ENCODE measurements around the gene PSMG3. TPM values are rescaled to one million over a fixed set of nuclear protein-coding genes. Genes with fewer than 3 reads are reported as not detected.

Gene PSMG3
- total RNA-seq, 1 experiment from 2014 or later: 63.0 TPM

DNA sequence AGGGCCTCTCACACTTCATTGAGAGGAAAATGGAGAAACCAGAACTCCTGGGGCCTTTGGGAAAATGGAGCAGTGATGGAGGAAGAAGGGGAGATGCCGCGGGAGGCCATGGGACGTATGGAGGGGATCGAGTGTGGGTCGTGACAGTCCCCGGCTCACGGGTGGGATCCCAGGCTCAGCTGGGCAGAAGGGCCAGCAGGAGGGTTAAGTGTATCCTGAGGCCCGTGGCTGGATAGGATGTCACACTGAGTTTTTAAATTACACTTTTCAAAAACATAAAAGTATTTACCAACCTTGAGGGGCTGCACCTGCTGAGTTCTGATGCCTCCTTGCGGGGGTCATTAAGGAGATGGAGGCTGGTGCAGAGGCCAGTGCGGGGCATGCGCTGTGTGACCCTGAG, 28.0 kb upstream of the PSMG3 start:
- no peak overlapping the region for H2AFZ ChIP-seq (ENCODE audit: low read length)
- H3K18ac ChIP-seq (ENCODE audit: insufficient read length, low read depth, low read length): no peak overlapping the region
- H3K9me3 Mint-ChIP-seq: no peaks in the 10 kb centered on the region
- no peaks in the 10 kb centered on the region for H3K23me2 ChIP-seq (ENCODE audit: insufficient read length, low read depth, low read length, poor library complexity, severe bottlenecking)
- no peak overlapping the region for H3K4ac ChIP-seq (ENCODE audit: low read depth, low read length)
- H3K4me1 Mint-ChIP-seq: peaks cover under 1 to 8% of the 10 kb centered on the region in 2 experiments; a peak in 3 of 4 replicates
- H2BK12ac ChIP-seq (ENCODE audit: insufficient read length, low read depth, low read length): no peak overlapping the region
- no peak overlapping the region for H3K4me2 ChIP-seq (ENCODE audit: insufficient read depth, insufficient read length, low read length)
- no peaks in the 10 kb centered on the region for H3K79me1 ChIP-seq (ENCODE audit: insufficient read depth, low read depth, low read length, poor library complexity, severe bottlenecking)
- no peak overlapping the region for H3K4me3 Mint-ChIP-seq
- H4K5ac ChIP-seq (ENCODE audit: insufficient read length, low read depth, low read length): no peak overlapping the region
- DNase-seq: no peak
- H3K23ac ChIP-seq (ENCODE audit: insufficient read length, low read depth, low read length): no peak overlapping the region
- no peaks in the 10 kb centered on the region for H3K9me3 ChIP-seq (ENCODE audit: control insufficient read depth, low read depth, low read length)
- no peak overlapping the region for H3K27ac ChIP-seq (ENCODE audit: insufficient read length, low read depth, low read length)
- no peak overlapping the region for H3K9ac ChIP-seq (ENCODE audit: extremely low read depth, insufficient read length, low read length)
- H2BK15ac ChIP-seq (ENCODE audit: low read depth, low read length): no peak overlapping the region
- H3K14ac ChIP-seq (ENCODE audit: insufficient read depth, low read length): no peak overlapping the region
- TF ChIP-seq, protein P1, sequence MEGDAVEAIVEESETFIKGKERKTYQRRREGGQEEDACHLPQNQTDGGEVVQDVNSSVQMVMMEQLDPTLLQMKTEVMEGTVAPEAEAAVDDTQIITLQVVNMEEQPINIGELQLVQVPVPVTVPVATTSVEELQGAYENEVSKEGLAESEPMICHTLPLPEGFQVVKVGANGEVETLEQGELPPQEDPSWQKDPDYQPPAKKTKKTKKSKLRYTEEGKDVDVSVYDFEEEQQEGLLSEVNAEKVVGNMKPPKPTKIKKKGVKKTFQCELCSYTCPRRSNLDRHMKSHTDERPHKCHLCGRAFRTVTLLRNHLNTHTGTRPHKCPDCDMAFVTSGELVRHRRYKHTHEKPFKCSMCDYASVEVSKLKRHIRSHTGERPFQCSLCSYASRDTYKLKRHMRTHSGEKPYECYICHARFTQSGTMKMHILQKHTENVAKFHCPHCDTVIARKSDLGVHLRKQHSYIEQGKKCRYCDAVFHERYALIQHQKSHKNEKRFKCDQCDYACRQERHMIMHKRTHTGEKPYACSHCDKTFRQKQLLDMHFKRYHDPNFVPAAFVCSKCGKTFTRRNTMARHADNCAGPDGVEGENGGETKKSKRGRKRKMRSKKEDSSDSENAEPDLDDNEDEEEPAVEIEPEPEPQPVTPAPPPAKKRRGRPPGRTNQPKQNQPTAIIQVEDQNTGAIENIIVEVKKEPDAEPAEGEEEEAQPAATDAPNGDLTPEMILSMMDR (conservative IDR thresholded peaks at IDR 0.05): no peak
- no CpG with 5 or more reads among the region's 11 CpGs for WGBS (ENCODE audit: extremely low coverage, insufficient read length, low lambda C conversion rate)
- no peak overlapping the region for H3K56ac ChIP-seq (ENCODE audit: insufficient read length, low read depth, low read length)
- H2BK20ac ChIP-seq (ENCODE audit: low read depth, low read length, poor library complexity, severe bottlenecking): no peak overlapping the region
- no peak overlapping the region for H2BK120ac ChIP-seq (ENCODE audit: low read depth, low read length, poor library complexity, severe bottlenecking)
- H3K79me2 ChIP-seq (ENCODE audit: insufficient read depth, low read length): no peaks in the 10 kb centered on the region
- H4K91ac ChIP-seq (ENCODE audit: insufficient read length, low read depth, low read length): no peak overlapping the region
- H3K27me3 ChIP-seq (ENCODE audit: insufficient read depth, low read length): no peaks in the 10 kb centered on the region
- no peak overlapping the region for H2BK5ac ChIP-seq (ENCODE audit: insufficient read length, low read length)
- peaks cover 8% of the 10 kb centered on the region for H3K27me3 Mint-ChIP-seq (ENCODE audit: low read depth)
- H4K8ac ChIP-seq (replicated peaks; ENCODE audit: insufficient read length, low read depth, low read length): no peak overlapping the region
- no peaks in the 10 kb centered on the region for H3K4me1 ChIP-seq (ENCODE audit: insufficient read depth, low read length)
- no peaks in the 10 kb centered on the region for H4K20me1 ChIP-seq (ENCODE audit: control insufficient read depth, insufficient read depth, insufficient read length)
- H3K27ac Mint-ChIP-seq: no peak overlapping the region
- no peak overlapping the region for H2AK5ac ChIP-seq (ENCODE audit: insufficient read length, low read length)
- H3T11ph ChIP-seq (ENCODE audit: low read length): no peak overlapping the region
- no peaks in the 10 kb centered on the region for H3K36me3 Mint-ChIP-seq (ENCODE audit: insufficient read depth in 1 of 3, low read depth in 3 of 3)

All from H9 (cell line).